HPDE6-E6E7 (cell line): Measurements from ENCODE around the gene SBSN.
A peak's percentile ranks its signal among the peaks of the same experiment; 100 is the strongest.

Experiments used
- DNase-seq: peaks from one replicate; pipeline ENCODE4 v3.0.0; 2011; ENCODE audit warnings: missing footprints; ENCODE audit errors: extremely low spot score

The SBSN gene

DNA sequence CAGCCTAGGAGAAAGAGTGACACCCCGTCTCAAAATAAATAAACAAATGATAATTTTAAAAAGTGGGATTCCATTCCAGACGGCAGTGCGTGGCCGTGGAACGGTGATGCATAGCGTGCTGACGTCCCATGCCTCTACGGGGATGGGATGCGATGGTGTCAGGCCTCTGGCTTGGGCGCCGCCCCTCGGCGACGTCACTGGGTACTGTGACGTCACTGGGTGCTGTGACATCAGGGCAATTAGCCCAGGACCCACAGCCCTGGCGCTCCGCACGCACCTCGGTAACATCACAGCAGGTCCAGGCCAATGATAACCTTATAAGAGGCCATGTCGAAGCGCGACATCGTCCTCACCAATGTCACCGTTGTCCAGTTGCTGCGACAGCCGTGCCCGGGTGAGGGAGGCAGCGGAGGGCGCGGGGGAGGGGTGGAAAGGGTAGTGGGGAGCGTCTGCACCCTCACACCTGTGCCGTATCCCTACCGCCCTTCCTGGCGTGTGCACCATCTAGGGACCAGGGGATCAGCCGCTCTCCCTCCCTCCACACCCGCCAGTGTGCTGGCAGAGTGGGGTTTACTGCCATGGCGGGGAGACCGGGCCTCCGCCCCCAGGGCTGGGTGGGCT, 5.2 kb upstream of the SBSN start, which contains the start of gene GAPDHS:
Gene GAPDHS, plus strand, starts transcription at position 256 of the 621 bp plus-strand sequence. Its CDS starts 72 bp downstream, at position 328.
- no peak for DNase-seq

DNA sequence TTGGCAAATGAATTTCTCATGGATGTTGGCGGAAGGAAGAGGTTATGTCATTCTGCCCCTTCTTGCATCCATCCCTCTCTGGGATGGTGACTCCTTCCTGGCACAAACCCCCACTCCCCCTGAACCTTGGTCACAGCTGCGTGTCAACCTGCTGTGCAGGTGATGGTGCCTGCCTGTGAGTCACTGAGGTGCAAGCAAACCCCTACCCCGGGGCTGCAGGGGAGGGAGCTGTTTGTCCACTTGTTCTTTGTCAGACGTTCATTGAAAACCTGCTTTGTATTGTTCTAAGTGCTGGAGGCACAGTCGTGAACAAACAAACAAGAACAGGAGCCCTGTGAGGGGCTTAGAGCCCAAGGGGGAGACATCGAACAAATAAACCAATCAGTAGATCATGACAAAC, 3.2 kb upstream of the SBSN start:
- no peak for DNase-seq

DNA sequence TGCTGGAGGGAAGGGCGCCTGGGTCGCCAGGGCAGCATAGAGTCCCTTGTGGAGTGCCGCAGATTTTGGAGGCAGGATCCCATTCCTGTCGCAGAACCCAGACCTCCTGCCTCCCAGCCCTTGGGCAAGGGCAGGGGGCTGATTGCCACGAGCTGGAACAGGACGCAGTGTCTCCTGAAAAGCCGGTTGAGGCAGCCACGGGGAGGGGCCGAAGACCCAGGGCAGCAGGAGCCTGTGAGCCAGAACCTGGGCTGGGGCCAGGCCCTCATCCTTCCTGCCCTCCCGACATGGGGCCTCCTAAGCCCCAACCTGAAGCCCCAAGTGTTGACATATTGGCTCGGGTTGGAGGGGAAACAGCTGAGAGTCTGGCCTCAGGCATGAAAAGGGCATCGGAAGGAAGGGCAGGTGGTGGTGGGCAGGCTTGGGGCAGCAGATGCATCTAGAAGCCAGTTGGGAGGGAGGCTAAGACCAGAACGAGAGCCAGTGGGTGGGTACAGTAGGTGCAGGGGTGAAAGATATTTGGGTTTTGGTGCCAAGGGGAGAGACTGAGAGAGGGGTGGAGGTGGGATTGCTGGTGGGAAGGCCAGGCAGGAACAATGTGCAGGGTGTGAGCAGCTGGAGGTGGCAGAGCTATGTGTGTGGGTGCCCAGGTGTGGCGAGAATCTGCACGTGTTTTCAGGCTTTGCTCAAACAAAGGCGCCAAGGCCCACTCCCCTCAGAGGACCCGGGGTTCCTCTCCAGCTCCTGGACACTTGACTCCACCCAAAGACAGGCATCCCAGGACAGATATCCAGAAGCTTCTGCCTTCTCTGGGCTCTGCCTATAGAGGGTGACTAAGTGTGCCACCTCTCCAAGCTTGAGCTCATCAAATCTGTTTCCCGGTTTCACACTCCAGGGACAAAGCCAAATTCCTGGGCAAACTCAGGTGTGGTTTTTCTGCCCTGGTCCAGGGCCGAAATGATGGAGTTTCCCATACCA, 1.4 kb upstream of the SBSN start:
- DNase-seq = no peak

DNA sequence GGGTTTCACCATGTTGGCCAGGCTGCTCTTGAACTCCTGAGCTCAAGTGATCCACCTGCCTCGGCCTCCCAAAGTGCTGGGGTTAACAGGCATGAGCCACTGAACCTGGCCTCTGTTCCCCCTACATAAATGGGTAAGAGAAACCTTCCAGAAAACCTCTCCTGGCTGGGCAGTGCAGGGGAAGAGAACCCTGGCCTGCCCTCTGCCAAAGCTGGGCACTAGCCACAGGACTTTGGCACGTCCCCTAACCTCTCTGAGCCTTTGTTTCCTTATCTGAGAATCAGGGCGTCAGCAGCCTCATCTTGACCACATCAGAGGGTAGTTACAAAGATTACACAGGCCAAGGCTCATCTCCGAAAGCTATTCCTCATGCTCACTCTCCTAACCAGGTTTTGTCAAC, 2.2 kb downstream of the SBSN start:
- no peak for DNase-seq

DNA sequence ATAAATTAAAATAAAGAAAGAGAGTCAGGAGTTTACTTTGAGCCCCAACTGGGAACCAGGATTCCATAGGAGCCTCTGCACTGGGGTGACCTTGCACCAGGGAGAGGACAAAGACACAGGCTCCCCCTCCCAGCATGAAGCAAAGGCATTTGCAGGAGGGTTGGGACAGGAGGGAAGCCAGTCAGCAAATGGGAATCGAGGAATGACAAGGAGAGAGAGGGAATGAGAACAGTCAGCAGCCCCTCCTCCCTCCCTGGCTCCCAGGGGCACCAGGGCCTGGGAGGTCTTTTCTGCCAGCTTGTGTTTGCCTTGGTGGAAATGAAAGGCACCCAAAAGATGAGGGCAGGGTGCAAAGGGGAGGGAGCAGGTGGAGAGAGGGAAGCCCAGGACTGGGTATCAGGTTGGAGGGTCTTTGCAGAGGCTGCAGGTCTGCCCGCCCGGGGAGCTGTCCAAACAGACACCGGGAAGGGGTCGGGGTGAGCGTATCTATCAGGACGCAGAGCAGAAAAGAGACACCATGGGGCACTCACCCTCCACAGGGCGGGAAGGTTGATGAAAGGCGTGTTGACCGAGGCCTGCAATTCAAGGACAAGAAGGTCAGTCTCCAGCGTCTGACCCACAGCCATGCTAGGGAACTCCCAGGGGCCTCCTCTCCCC, 3.8 kb downstream of the SBSN start:
- no peak for DNase-seq

DNA sequence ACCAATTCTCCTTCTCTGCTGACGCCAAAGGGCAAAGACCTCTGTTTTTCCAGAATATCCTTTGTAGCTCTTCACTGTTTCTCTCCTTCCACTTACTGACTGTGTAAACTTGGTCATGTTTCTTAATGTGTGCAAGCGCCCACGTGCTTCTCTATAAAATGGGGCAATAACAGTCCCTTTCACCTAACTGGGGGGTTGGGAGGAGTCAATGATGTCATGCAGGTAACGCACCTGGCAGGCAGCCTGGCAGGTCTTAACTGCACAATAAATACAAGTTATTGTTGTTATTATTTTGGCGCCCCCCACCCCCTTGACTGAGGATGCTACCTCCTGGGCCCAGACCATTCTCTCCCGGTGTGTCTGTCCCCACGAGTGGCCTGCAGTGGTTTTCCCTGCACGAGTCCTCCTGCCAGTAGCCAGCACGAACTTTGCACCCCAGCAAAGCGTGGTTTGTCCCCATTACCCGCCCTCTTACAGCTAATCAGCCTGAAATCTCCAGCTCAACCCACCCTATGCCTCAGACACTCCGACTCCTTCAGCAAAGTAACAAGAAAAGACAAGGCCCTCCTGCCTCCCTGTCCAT, 5.3 kb downstream of the SBSN start:
- no peak for DNase-seq

DNA sequence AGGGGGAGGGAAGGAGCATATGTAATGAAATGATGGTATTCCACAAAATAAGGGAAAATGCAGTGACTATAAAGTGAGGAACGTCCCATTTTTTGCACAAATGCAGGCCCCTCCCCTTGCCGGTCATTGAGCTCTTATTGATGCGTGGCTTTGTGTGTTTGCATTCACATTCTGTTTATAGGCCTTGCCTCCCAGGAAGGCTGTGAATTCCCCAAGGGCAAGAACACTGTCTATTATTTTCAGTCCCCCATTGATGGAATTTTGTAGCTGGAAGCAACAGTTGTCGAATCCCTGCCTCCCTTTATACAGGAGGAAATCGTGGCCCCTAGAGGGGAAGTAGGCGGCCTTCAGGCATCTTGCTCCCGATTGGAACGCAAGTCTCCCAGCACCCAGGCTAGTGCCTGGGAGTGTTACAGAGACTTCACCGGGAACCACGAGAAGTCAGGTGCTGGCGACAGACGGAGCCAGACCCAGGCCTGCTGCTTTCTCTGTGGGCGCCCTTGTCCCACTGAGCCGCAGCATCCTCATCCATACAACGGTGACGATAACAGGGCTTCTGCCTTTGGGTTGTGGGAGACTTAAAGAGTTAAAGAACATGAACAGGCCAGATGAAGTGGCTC, 6.9 kb downstream of the SBSN start:
- DNase-seq = no peak

DNA sequence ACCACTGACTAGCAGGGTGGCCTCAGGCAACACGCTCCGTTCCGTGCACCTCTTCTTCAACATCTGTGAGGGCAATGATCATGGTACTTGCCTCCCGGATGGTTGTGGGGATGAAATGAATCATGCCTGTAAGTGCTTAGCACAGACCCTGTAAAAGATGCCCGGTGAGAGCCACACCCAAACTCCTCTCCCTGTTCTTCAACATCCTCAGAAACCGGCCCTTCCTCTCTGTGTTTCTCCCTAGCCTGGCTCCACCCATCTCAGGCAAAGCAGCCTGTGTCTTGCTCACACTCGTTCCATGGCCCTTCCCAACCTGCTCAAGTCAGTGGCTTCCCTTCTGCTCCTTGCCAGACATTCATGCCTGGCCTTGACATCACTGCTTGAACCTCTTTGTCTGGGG, 8.8 kb downstream of the SBSN start:
- DNase-seq = peak; percentile 65

DNA sequence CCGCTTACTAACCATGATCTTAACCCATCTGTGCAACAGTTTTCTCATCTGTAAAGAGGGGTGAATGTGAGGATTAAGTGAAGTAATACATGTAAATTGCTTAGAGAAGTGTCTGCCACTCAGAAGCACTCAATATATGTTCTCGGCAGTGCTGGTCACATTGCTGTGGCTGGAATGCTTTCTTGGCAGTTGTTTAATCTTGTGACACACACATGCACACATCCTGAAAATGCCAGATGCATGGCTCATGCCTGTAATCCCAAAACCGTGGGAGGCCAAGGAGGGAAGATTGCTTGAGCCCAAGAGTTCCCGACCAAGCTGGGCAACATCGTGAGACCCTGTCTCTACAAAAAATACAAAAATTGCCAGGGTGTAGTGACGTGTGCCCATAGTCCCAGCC, 9.8 kb downstream of the SBSN start:
- no peak for DNase-seq

DNA sequence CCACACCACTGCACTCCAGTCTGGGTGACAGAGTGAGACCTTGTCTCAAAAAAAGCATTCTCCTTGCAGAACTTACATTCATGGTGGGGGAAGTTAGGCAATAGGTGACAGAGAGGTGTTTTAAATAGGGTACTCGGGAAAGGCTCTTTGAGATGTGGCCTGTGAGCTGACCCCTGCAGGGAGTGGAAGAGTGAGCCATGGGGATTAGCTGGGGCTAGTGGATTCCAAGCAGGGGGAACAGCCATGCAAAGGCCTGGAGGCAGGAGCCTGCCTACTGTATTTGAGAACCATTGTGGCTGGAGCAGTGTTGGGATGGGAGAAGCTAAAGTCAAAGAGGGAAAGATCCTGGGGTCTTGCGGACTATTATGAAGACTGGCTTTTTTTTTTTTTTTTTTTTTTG, 10.8 kb downstream of the SBSN start:
- DNase-seq = no peak

DNA sequence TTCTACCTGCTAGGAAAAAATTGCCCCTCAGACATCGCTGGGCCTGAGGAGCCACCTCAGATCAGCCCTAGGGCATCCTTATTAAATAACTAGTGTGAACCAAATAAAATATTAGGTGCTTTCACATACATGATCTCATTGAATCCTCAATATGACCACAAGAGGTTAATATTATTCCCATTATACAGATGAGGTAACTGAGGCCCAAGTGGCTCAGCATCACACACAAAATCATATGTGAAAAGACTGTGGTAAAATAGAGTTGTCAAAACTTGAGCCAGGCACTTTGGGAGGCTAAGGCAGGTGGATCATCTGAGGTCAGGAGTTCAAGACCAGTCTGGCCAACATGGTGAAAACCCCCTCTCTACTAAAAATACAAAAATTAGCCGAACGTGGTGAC, 11.8 kb downstream of the SBSN start:
- no peak for DNase-seq

DNA sequence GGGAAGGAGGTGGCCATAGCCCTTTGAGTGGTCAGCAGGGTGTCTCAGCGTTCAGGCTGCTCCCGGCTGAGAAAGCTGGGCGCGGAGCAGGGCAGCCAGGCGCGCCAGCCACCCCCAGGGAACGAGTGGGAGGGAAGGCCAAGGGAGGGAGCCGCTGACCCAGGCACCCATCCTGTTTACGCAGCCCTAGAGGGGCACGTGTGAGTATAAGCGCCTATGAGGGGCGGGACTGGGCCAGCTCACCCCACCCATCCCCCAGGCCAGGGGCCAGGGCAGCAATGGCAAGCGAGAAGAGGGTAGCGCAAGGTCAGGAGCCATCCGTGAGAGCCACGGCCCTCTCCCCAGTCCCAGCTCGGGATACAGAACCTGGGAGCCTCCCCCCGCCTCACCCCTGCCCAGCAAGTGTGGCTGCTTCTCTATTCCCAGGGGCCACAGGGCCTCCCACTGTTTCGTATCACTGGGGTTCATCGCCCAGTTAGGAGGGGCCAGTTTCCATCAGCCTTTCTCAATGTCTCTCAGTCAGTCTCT, 13.8 kb downstream of the SBSN start:
- no peak for DNase-seq

DNA sequence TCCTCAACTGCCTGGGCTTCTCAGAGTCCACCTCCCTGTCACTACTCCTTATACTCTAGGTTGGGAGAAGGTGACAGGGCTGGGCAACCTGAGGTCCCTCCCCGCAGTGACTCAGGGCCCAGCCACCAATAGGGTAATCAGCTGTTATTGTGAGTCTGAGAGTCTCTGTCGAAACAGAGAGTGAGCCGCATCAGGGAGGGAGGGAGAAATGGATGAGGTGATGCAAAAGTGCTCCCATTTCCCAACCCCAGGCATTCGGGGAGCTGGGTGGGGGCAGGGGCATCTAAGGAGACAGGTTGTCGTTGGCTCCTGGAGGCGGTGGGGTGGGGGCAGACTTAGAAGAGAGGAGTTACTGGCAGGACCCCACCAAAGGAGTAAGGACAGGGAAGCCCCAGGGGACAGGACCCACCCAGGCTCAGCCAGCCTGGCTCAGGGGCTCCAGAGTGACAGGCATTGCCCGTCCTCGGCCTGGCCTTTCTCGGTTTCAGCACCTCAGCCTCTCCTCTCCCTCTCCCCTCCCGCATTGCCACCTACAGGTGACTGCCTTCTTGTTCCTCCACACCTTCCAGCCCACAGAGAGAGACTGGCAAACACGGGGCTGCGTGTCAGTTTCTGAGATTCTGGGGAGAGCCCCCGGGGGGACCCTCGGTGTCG, 14.4 kb downstream of the SBSN start, which contains the start of gene DMKN:
Gene DMKN, minus strand, starts transcription at position 22 of the 654 bp plus-strand sequence. CDS start 174 bp downstream, outside the sequence.
- peak; percentile 70 for DNase-seq

DNA sequence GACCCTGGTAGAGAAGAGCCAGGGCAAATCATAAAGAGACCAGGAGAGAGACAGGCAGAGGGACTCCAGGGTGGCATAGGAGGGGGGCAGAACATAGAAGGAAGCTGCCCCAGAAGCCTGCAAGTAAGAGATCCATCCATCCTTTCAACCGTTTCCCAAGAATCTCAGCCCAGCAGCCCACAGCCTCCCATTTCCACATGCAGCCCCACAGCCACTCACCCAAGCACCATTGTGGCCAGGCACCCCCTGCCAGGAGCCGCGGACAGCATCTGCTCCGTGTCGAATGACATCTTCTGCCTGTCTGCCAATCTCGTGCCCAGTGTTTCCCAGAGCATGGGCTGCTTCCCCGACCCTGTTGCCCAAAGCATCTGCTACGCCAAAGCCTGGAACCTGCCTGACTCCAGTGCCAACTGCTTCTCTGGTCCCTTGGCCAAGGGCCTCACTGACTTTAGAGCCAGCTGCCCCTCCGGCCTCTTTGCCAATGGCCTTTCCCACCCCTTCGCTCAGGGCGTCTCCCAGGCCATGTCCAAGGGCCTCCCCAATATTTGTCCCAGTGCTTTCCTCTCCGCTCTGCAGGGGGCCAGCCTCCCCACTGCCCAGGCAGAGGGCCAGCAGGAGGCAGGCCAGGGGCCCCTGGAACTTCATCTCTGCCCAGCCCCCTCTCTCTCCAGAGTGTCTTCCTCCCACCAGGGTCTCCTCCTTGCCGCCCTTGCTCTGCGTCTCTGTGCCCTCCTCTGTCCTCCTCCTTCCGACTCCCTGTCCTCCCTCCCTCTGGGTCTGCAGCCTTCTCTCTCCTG, 15.1 kb downstream of the SBSN start:
- DNase-seq = no peak

DNA sequence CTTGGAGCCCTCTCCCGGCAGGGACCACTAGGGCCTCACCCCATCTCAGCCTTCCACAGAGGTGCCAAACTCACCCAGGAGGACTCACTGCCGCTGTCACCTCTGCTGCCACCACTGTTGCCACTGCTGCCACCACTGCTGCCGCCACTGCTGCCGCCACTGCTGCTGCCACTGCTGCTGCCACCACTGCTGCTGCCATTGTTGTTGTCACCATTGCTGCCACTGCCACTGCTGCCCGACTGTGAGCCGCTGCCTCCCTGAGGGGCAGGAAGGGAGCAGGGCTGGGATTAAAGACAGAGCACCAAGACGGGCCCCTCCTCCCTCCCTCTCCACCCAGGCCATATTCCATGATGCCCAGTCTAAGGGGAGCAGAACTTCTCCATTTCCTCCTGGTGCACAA, 16.8 kb downstream of the SBSN start:
- DNase-seq = no peak

DNA sequence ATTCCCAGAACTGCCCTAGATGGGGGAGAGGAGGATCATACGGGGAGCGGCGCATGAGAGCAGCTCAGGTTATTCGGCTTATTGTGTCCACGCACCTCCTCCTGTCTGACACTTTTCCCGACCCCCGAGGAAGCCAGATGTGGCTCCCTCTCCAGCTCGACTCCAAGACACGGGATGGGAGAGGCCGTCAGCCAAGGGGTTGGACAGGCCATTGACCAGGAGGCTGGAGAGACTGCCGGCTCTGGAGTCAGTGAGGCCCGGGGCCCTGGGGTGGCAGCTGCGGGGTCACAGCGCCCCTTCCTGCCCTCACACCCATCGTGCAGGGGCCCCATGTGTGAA, 17.5 kb downstream of the SBSN start:
- DNase-seq = no peak

DNA sequence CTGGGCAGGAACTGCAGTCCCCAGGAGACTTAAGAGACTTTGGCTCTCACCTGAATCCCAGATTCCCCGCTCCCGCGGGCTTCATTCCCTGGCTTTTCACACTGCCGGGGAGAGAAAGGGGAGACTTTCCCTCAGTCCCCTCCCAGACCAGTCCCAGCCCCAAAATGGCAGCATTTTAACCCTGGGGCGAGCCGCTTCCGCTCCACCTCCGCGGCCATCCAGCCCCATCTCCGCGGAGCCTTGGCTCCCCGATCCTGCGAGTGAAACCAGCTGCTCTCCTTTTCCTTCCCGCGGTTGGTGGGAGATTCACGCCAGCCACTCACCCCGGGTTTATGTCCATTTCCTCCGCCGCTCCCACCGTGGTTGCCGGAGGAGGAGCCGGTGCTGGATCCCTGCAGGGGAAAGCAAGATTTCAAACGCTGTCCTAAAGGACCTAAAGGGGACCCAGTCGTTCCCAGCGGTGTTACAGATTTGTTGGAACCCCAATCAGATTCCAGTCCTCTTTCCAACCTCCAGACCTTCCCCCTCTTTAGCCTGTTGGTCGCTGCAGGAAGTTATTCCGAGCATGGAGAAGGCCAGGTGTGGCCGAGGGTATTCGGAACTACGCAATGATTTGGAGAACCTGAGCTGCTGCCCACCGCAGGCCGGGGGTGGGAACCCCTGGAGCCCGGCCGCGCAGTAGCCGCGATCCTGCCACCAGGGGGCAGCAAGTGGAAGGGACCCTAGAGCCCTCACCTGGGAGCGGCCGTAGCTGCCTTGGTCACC, 18.1 kb downstream of the SBSN start:
- peak; percentile 88 for DNase-seq

DNA sequence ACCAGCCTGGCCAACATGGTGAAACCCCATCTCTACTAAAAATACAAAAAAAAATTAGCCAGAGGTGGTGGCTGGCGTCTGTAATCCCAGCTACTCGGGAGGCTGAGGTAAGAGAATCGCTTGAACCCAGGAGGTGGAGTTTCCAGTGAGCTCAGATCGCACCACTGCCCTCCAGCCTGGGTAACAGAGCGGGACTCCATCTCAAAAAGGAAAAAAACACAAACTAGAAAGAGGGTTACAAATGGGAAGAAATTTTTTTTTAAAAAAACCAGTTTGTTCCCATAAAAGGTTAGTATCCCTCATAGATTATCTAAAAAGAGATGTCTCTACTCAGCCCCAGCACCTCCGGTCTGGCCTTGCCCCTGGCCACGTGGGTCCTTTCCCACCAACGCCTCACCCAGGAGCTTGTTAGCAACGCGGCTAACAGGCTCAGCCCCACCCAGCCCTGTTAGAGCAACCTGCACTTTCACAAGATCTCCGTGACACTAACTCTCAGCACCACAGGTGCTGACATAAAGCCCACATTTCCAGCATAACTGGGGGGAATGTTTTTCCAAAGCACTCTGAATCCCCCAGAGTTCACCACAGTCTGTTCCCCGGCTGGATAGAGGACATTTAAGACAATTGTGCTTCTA, 19.0 kb downstream of the SBSN start:
- peak; percentile 72 for DNase-seq

DNA sequence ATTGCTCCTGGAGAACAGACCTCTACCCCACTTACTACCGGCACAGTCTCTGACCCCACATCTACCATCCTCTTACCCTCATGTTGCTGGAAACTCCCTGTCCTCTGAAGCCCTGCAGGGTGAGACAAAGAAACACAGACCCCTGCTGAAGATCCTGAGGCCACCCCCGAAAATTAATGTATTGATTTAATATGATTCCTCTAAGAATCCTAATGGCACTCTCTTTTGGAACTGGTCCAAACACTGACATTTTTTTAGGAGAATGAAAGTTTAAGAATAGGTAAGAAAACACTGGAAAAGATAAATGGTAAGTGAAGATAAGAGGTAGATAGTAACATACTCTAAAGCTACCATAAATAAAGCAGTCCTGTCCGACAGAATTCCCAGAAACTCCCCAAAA, 20.0 kb downstream of the SBSN start:
- no peak for DNase-seq
